Fibroblast of lung (primary cell): ENCODE measurements around the gene NIF3L1. TPM values are rescaled to one million over a fixed set of nuclear protein-coding genes. Genes with fewer than 3 reads are reported as not detected.

Source experiments
- DNase-seq, 2 donors: peaks; one replicate each; pipeline versions ENCODE4 v3.0.0 to v3.0.0-alpha.2; 2010; ENCODE audit warnings: low read depth in 2 of 2
- H2AFZ ChIP-seq: 2 replicates; pipeline ENCODE4 v1.5.1; 2012; ENCODE audit warnings: low read length, control low read depth, inconsistent platforms
- H3K27ac ChIP-seq: 2 replicates; pipeline ENCODE4 v1.5.1; 2011; ENCODE audit warnings: low read length, control low read depth; ENCODE audit not compliant: insufficient read depth
- H3K27me3 ChIP-seq: 2 replicates; pipeline ENCODE4 v1.5.1; 2011; ENCODE audit warnings: mild to moderate bottlenecking, low read length; ENCODE audit not compliant: control insufficient read depth, insufficient read depth
- H3K36me3 ChIP-seq: 2 replicates; pipeline ENCODE4 v1.5.1; 2011; ENCODE audit warnings: low read length; ENCODE audit not compliant: control insufficient read depth, insufficient read depth
- H3K4me1 ChIP-seq: 2 replicates; pipeline ENCODE4 v1.5.1; 2011; ENCODE audit warnings: low read length; ENCODE audit not compliant: control insufficient read depth, insufficient read depth; ENCODE audit errors: extremely low read depth
- H3K4me2 ChIP-seq: 2 replicates; pipeline ENCODE4 v1.5.1; 2011; ENCODE audit warnings: low read length, control low read depth; ENCODE audit not compliant: insufficient read depth; ENCODE audit errors: extremely low read depth
- H3K4me3 ChIP-seq, 4 experiments: fragments of 200-600 bp in 1 of 4; sonication (generic) in 1 of 4; replicated peaks in 1 of 4; 2 replicates each; pipeline ENCODE4 v1.5.1; 2011 to 2016; ENCODE audit warnings: low read length in 4 of 4, low read depth in 3 of 4, mild to moderate bottlenecking in 3 of 4, control low read depth in 2 of 4, inconsistent platforms in 1 of 4, mixed read lengths in 1 of 4; ENCODE audit not compliant: insufficient read depth in 1 of 4; ENCODE audit errors: control extremely low read depth in 1 of 4
- H3K79me2 ChIP-seq: 2 replicates; pipeline ENCODE4 v1.5.1; 2012; ENCODE audit warnings: mild to moderate bottlenecking, low read length, inconsistent platforms; ENCODE audit not compliant: control insufficient read depth, insufficient read depth
- H3K9ac ChIP-seq: 2 replicates; pipeline ENCODE4 v1.5.1; 2011; ENCODE audit warnings: mild to moderate bottlenecking, low read length, control low read depth; ENCODE audit not compliant: insufficient read depth
- H3K9me3 ChIP-seq: 2 replicates; pipeline ENCODE4 v1.5.1; 2012; ENCODE audit warnings: low read depth, low read length; ENCODE audit not compliant: control insufficient read depth, insufficient read depth
- H4K20me1 ChIP-seq: 2 replicates; pipeline ENCODE4 v1.5.1; 2011; ENCODE audit warnings: low read length; ENCODE audit not compliant: control insufficient read depth, insufficient read depth; ENCODE audit errors: extremely low read depth
- EZH2 ChIP-seq: IDR thresholded peaks from 2 replicates; pipeline ENCODE4 v1.5.1; 2012; ENCODE audit warnings: low read length, control low read depth, mild to moderate bottlenecking; ENCODE audit errors: missing control alignments
- polyA plus RNA-seq, 2 donors: library from polyadenylated mRNA; depleted of rRNA in 1 of 2; stranded (reverse) in 1 of 2; unstranded in 1 of 2; fragments of >200 nt; gene quantifications; 2 replicates each; pipeline ENCODE4 v1.2.1, GENCODE V29; 2011 to 2012; ENCODE audit warnings: missing spikeins in 1 of 2
- total RNA-seq: library from RNA; depleted of rRNA; stranded (reverse); fragments of >200 nt; gene quantifications from 2 replicates; pipeline ENCODE4 v1.2.1, GENCODE V29; 2014
- TF ChIP-seq, protein P1 (sequence below), 2 donors: IDR thresholded peaks in 1 of 2; conservative IDR thresholded peaks in 1 of 2; 1 replicate in 1 of 2; 2 replicates in 1 of 2; pipeline ENCODE4 v1.5.1; 2011 to 2012; ENCODE audit warnings: low read length in 2 of 2, control low read depth in 1 of 2, inconsistent platforms in 1 of 2, low read depth in 1 of 2, mild to moderate bottlenecking in 1 of 2

NIF3L1 gene
- total and polyA plus RNA-seq, 2 donors (not counting 1 experiment from before 2014, with no cell fraction given) = 21.0 to 40.7 TPM

DNA sequence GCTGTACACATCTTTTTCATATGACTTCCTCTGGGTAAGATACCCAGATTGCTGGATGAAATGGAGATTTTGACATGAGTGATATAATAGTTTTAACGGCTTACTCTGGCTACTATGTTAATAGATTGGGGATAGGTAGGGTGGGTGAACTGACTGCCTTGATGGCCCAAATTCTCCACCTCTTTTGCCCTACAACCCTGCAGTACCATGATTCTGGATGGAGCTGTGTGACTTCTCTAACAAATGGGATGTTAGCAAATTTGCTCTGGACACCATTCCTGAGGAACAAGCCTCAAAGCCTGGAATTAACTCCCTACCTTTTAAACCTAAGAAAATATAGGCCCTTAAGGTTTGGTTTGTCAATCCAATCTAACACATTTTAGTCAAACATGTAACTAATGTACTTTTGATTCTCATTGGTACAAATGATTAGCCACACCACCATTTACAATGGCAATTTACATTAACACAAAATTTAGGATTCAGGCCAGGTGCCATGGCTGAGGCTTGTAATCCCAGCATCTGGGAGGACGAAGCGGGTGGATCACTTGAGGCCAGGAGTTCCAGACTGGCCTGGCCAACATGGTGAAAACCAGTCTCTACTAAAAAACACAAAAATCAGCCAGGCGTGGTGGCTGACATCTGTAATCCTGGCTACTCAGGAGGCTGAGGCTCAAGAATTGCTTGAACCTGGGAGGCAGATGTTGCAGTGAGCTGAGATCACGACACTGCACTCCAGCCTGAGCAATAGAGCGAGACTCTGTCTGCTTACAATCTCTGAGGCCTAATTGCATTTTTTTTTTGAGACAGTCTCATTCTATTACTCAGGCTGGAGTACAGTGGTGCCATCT, 37.5 kb upstream of the NIF3L1 start:
- Histone ChIP-seq H3K4me1 (no peaks in the 10 kb centered on the region), H4K20me1 (no peaks in the 10 kb centered on the region), H3K9ac (no peak overlapping the region), H3K36me3 (peaks cover 14% of the 10 kb centered on the region), H3K79me2 (peaks cover 3% of the 10 kb centered on the region), H3K4me3 (no peak overlapping the region), H2AFZ (no peak overlapping the region), H3K27me3 (no peaks in the 10 kb centered on the region), H3K9me3 (no peaks in the 10 kb centered on the region), H3K4me2 (no peak overlapping the region), H3K27ac (no peak overlapping the region)
- DNase-seq = no peak
- TF ChIP-seq EZH2 = no peak
- TF ChIP-seq, protein P1, sequence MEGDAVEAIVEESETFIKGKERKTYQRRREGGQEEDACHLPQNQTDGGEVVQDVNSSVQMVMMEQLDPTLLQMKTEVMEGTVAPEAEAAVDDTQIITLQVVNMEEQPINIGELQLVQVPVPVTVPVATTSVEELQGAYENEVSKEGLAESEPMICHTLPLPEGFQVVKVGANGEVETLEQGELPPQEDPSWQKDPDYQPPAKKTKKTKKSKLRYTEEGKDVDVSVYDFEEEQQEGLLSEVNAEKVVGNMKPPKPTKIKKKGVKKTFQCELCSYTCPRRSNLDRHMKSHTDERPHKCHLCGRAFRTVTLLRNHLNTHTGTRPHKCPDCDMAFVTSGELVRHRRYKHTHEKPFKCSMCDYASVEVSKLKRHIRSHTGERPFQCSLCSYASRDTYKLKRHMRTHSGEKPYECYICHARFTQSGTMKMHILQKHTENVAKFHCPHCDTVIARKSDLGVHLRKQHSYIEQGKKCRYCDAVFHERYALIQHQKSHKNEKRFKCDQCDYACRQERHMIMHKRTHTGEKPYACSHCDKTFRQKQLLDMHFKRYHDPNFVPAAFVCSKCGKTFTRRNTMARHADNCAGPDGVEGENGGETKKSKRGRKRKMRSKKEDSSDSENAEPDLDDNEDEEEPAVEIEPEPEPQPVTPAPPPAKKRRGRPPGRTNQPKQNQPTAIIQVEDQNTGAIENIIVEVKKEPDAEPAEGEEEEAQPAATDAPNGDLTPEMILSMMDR (conservative IDR thresholded peaks at IDR 0.05 in 1 of 2, IDR thresholded peaks at IDR 0.05 in 1 of 2; ENCODE audit: low read depth in 1 of 2, low read length in 2 of 2) = no peak

DNA sequence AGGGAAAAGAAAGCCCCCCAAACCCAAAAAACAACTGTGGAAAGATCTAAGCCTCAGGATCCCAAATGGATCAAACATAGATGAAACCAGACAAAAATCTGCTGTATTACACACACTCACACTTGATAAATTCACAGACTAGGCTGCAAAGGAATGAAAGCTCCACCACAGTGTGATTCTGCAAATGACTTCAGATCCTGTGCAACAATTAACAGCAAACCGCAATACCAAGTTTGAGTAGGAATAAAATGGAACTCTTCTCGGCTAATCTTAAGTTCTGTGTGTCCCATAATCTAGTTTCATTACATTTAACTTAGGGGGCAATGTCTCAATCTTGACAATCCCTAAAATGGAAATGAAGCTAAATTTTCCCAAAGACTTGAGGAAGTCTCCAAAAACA, 36.6 kb upstream of the NIF3L1 start:
- H4K20me1 ChIP-seq = no peaks in the 10 kb centered on the region
- H3K4me1 ChIP-seq = no peaks in the 10 kb centered on the region
- H2AFZ ChIP-seq = no peak overlapping the region
- DNase-seq = no peak
- H3K9me3 ChIP-seq = no peaks in the 10 kb centered on the region
- TF ChIP-seq, protein P1 (conservative IDR thresholded peaks at IDR 0.05 in 1 of 2, IDR thresholded peaks at IDR 0.05 in 1 of 2; ENCODE audit: low read depth in 1 of 2, low read length in 2 of 2) = no peak
- no peak for TF ChIP-seq EZH2
- no peak overlapping the region for H3K4me3 ChIP-seq
- H3K27ac ChIP-seq = no peak overlapping the region
- peaks cover 18% of the 10 kb centered on the region for H3K36me3 ChIP-seq
- no peak overlapping the region for H3K9ac ChIP-seq
- H3K79me2 ChIP-seq = peaks cover 13% of the 10 kb centered on the region
- no peak overlapping the region for H3K4me2 ChIP-seq
- no peaks in the 10 kb centered on the region for H3K27me3 ChIP-seq

DNA sequence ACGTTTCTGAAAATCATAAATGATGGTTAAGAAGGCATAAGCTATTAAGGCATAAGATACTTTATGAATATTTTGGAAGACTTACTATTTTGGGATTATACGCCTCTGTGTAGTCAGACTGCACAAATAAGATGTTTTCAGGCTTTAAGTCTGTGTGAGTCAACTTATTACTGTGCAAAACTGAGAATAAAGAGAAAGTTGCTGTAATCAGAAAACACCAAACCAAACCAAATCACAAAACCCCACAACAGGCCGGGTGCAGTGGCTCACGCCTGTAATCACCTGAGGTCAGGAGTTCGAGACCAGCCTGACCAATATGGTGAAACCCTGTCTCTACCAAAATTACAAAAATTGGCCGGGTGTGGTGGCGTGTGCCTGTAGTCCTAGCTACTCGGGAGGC, 32.4 kb upstream of the NIF3L1 start:
- no peak overlapping the region for H3K4me2 ChIP-seq
- H3K27me3 ChIP-seq = no peaks in the 10 kb centered on the region
- no peaks in the 10 kb centered on the region for H3K9me3 ChIP-seq
- H3K9ac ChIP-seq = no peak overlapping the region
- DNase-seq = no peak
- H3K4me1 ChIP-seq = peaks cover 4% of the 10 kb centered on the region
- peaks cover 55% of the 10 kb centered on the region for H3K79me2 ChIP-seq
- no peak overlapping the region for H3K27ac ChIP-seq
- no peak overlapping the region for H3K4me3 ChIP-seq
- no peak for TF ChIP-seq EZH2
- TF ChIP-seq, protein P1 (conservative IDR thresholded peaks at IDR 0.05 in 1 of 2, IDR thresholded peaks at IDR 0.05 in 1 of 2; ENCODE audit: low read depth in 1 of 2, low read length in 2 of 2) = no peak
- no peak overlapping the region for H2AFZ ChIP-seq
- peaks cover 24% of the 10 kb centered on the region for H3K36me3 ChIP-seq
- peaks cover 6% of the 10 kb centered on the region for H4K20me1 ChIP-seq
